SK-N-SH (cell line): ENCODE data around the gene RECK. TPM values are rescaled to one million over a fixed set of nuclear protein-coding genes. Genes with fewer than 3 reads are reported as not detected.
A peak's percentile ranks its signal among the peaks of the same experiment; 100 is the strongest.

Source experiments
- CTCF ChIA-PET: fragments of 300-600, 350-600 bp; formaldehyde crosslinking; extraction: SDS; loops from one replicate; lab custom pipeline; 2021; lab: Yijun Ruan, JAX
- POLR2A ChIA-PET: fragments of 350-600 bp; sonication (Branson Sonifier 250); formaldehyde crosslinking; extraction: SDS; loops from one replicate; lab custom pipeline; 2020; ENCODE audit warnings: antibody characterized with exemption, inconsistent platforms; lab: Yijun Ruan, JAX
- DNase-seq: peaks from one replicate; pipeline ENCODE4 v3.0.0; 2012
- H2AFZ ChIP-seq: fragments of 200-600 bp; sonication (generic); 2 replicates; pipeline ENCODE4 v1.8.1; 2016; ENCODE audit warnings: antibody characterized with exemption, mild to moderate bottlenecking, low read depth
- H3F3A ChIP-seq: fragments of 200-600 bp; sonication (generic); replicated peaks from 2 replicates; pipeline ENCODE3; 2016; ENCODE audit warnings: antibody characterized with exemption, mild to moderate bottlenecking; ENCODE audit not compliant: insufficient read depth
- H3K27ac ChIP-seq, 2 experiments: fragments of 200-500 bp in 1 of 2; fragments of 200-600 bp in 1 of 2; sonication (Bioruptor generic) in 1 of 2; sonication (generic), shearing (Covaris generic) in 1 of 2; 2 replicates each; pipeline versions ENCODE4 v1.5.1 to v1.6.1; 2014 to 2016; ENCODE audit warnings: low read depth in 2 of 2, inconsistent platforms in 1 of 2, low read length in 1 of 2, mild to moderate bottlenecking in 1 of 2, mixed read lengths in 1 of 2
- H3K27me3 ChIP-seq: fragments of 200-600 bp; sonication (generic), shearing (Covaris generic); 2 replicates; pipeline ENCODE4 v1.6.1; 2016; ENCODE audit warnings: mixed run types; ENCODE audit not compliant: insufficient read depth
- H3K36me3 ChIP-seq, 2 experiments: fragments of 200-500 bp in 1 of 2; fragments of 200-600 bp in 1 of 2; sonication (Bioruptor generic) in 1 of 2; sonication (generic) in 1 of 2; replicated peaks in 1 of 2; 2 replicates each; pipeline versions ENCODE3 to v1.5.1; 2014 to 2016; ENCODE audit warnings: low read length in 1 of 2, mild to moderate bottlenecking in 1 of 2; ENCODE audit not compliant: insufficient read depth in 2 of 2, control insufficient read depth in 1 of 2
- H3K4me1 ChIP-seq, 2 experiments: fragments of 200-500 bp in 1 of 2; fragments of 200-600 bp in 1 of 2; sonication (Bioruptor generic) in 1 of 2; sonication (generic), shearing (Covaris generic) in 1 of 2; 2 replicates each; pipeline versions ENCODE4 v1.5.1 to v1.6.1; 2014 to 2016; ENCODE audit warnings: low read depth in 1 of 2, low read length in 1 of 2, mixed run types in 1 of 2; ENCODE audit not compliant: insufficient read depth in 2 of 2, control insufficient read depth in 1 of 2
- H3K4me2 ChIP-seq: fragments of 200-600 bp; sonication (generic), shearing (Covaris generic); 2 replicates; pipeline ENCODE4 v1.6.1; 2017; ENCODE audit warnings: mixed run types
- H3K4me3 ChIP-seq, 2 experiments: fragments of 200-500 bp in 1 of 2; fragments of 200-600 bp in 1 of 2; sonication (Bioruptor generic) in 1 of 2; sonication (generic), shearing (Covaris generic) in 1 of 2; 2 replicates each; pipeline versions ENCODE4 v1.5.1 to v1.8.1; 2014 to 2016; ENCODE audit warnings: low read depth in 2 of 2, inconsistent platforms in 1 of 2, low read length in 1 of 2, mild to moderate bottlenecking in 1 of 2, mixed read lengths in 1 of 2, moderate library complexity in 1 of 2
- H3K79me2 ChIP-seq: fragments of 200-600 bp; sonication (generic); 2 replicates; pipeline ENCODE4 v1.8.1; 2017; ENCODE audit warnings: mild to moderate bottlenecking; ENCODE audit not compliant: insufficient read depth
- H3K9ac ChIP-seq: fragments of 200-600 bp; sonication (generic); 2 replicates; pipeline ENCODE4 v1.6.1; 2017; ENCODE audit warnings: mixed run types
- H3K9me2 ChIP-seq: fragments of 200-600 bp; sonication (generic); 2 replicates; pipeline ENCODE4 v1.6.1; 2017; ENCODE audit warnings: mixed run types
- H3K9me3 ChIP-seq: fragments of 200-600 bp; sonication (generic); 2 replicates; pipeline ENCODE4 v1.6.1; 2017; ENCODE audit warnings: mixed run types, mild to moderate bottlenecking, moderate library complexity
- H4K20me1 ChIP-seq: fragments of 200-600 bp; sonication (generic); 2 replicates; pipeline ENCODE4 v1.6.1; 2017; ENCODE audit warnings: mild to moderate bottlenecking, mixed run types; ENCODE audit not compliant: insufficient read depth
- CHD2 ChIP-seq: fragments of 150-350 bp; IDR thresholded peaks from 2 replicates; pipeline ENCODE4 v1.6.1; 2018; ENCODE audit warnings: low read length; ENCODE audit not compliant: partially characterized antibody
- EZH2phosphoT487 ChIP-seq: fragments of 200-600 bp; sonication (generic); IDR thresholded peaks from 2 replicates; pipeline ENCODE4 v1.6.1; 2017; ENCODE audit warnings: low read depth, mixed run types, mild to moderate bottlenecking, antibody characterized with exemption, moderate library complexity, borderline replicate concordance
- FOXJ3 ChIP-seq: sonication (generic); formaldehyde crosslinking; IDR thresholded peaks from 2 replicates; pipeline ENCODE4 v1.5.1; 2020; ENCODE audit warnings: mild to moderate bottlenecking, missing genetic modification reagents
- FOXM1 ChIP-seq: IDR thresholded peaks from 2 replicates; pipeline ENCODE4 v1.4.0; 2012; ENCODE audit warnings: low read depth, mild to moderate bottlenecking
- GABPA ChIP-seq: IDR thresholded peaks from 2 replicates; pipeline ENCODE4 v1.4.0; 2012; ENCODE audit warnings: low read depth, mild to moderate bottlenecking
- GATA2 ChIP-seq: sonication (generic); formaldehyde crosslinking; IDR thresholded peaks from 2 replicates; pipeline ENCODE4 v1.5.0; 2020; ENCODE audit warnings: mild to moderate bottlenecking, missing genetic modification reagents
- JUND ChIP-seq: IDR thresholded peaks from 2 replicates; pipeline ENCODE4 v1.4.0; 2012
- POLR2AphosphoS5 ChIP-seq: IDR thresholded peaks from 2 replicates; pipeline ENCODE4 v1.6.1; 2012; ENCODE audit warnings: low read depth, low read length
- RAD21 ChIP-seq: IDR thresholded peaks from 2 replicates; pipeline ENCODE4 v1.6.1; 2012; ENCODE audit warnings: mild to moderate bottlenecking, low read length
- RCOR1 ChIP-seq: fragments of 150-350 bp; IDR thresholded peaks from 2 replicates; pipeline ENCODE4 v1.6.1; 2017; ENCODE audit warnings: antibody characterized with exemption, low read length
- RFX5 ChIP-seq: IDR thresholded peaks from 2 replicates; pipeline ENCODE4 v1.6.1; 2012; ENCODE audit warnings: mild to moderate bottlenecking, improper control_type of control experiment, low read length
- RXRA ChIP-seq: IDR thresholded peaks from 2 replicates; pipeline ENCODE4 v1.4.0; 2012; ENCODE audit warnings: low read depth, mild to moderate bottlenecking, borderline replicate concordance
- TAF1 ChIP-seq: IDR thresholded peaks from 2 replicates; pipeline ENCODE4 v1.6.1; 2012; ENCODE audit warnings: low read depth, mild to moderate bottlenecking, low read length, moderate library complexity, borderline replicate concordance
- USF2 ChIP-seq: fragments of 150-350 bp; IDR thresholded peaks from 2 replicates; pipeline ENCODE4 v1.6.1; 2017; ENCODE audit warnings: antibody characterized with exemption, low read length, low read depth, borderline replicate concordance
- WGBS: methylation state at CpG from one replicate; pipeline ENCODE4 v1.1.6; 2017; ENCODE audit warnings: low lambda C conversion rate; 5-methylcytosine and 5-hydroxymethylcytosine counted together
- polyA plus RNA-seq, 3 experiments: library from polyadenylated mRNA; depleted of rRNA; stranded (reverse); fragments of >200 nt; gene quantifications; 2 replicates each; pipeline ENCODE4 v1.2.3, GENCODE V29; 2012
- TF ChIP-seq, protein P1 (sequence below): IDR thresholded peaks from 2 replicates; pipeline ENCODE4 v1.4.0; 2012; ENCODE audit warnings: low read depth, borderline replicate concordance

The RECK gene
- polyA plus RNA-seq, 1 of the 3 experiments (the other 2 are of a cell fraction), result 22.8 TPM

DNA sequence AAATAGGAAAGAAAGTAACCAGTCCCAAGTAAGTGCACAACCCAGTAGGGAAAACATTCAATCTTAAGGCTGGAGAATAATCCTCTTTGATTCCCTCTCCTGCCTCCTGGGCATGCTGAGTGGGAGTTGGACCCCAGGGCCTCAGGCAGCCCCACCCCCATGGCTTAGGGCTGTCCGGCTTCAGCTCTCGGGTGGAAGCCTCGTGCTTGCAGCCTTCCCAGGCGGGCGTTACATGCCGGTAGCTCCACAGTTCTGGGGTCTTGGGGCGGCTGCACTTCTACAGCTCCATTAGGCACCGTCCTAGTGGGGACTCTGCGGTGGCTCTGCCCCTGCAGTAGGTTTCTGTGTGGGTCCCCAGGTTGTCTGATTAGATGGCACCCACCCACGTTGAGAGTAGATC is 109.9 kb downstream of the RECK start:
- CTCF ChIA-PET, result interaction anchor here (0.6 to 7.0 kb wide), 4 partner anchors 10 to 47 kb away, joined by 3 to 105 read pairs (median 6); partner anchors contain the start of gene GLIPR2
- Histone ChIP-seq H3K4me1 (peaks cover 15 to 34% of the 10 kb centered on the region in 2 experiments; a peak in 3 of 4 replicates), H4K20me1 (no peaks in the 10 kb centered on the region)

GRCh38 chr9:36147441-36148175 is 110.9 kb downstream of the RECK start:
- H3K9me2 ChIP-seq, result no peaks in the 10 kb centered on the region
- H3K36me3 ChIP-seq, result peaks cover 0 to 33% of the 10 kb centered on the region in 2 experiments
- H3K9me3 ChIP-seq, result no peaks in the 10 kb centered on the region
- no peak overlapping the region for H3K4me3 ChIP-seq
- peaks cover 15 to 41% of the 10 kb centered on the region in 2 experiments; a peak in 3 of 4 replicates for H3K4me1 ChIP-seq
- WGBS, result 96% methylated on average over 13 of the region's 14 CpGs
- CTCF ChIA-PET, result interaction anchor here (1.1 to 7.0 kb wide), 4 partner anchors 11 to 45 kb away, joined by 3 to 105 read pairs (median 6); partner anchors contain the start of gene GLIPR2
- 0 out of 2 replicates have a peak overlapping the region, but pooled peaks have one; percentile 74 for H3K4me2 ChIP-seq
- H2AFZ ChIP-seq, result no peak overlapping the region
- no peaks in the 10 kb centered on the region for H4K20me1 ChIP-seq
- H3K9ac ChIP-seq, result no peak overlapping the region
- POLR2A ChIA-PET, result interaction anchor here (2.7 kb wide), 1 partner anchor 18 kb away, joined by 38 read pairs; no protein-coding TSS in a partner anchor
- H3K79me2 ChIP-seq, result peaks cover 2% of the 10 kb centered on the region; the same call in 1 of the 2 replicates
- H3K27ac ChIP-seq, result peak overlapping the region in 1 of 2 experiments; percentile 98; a peak in 3 of 4 replicates
- TF ChIP-seq EZH2phosphoT487, result no peak
- no peak for TF ChIP-seq GABPA
- TF ChIP-seq RXRA, result no peak
- no peak for TF ChIP-seq POLR2AphosphoS5
- no peak for TF ChIP-seq RFX5
- DNase-seq, result no peak
- H3K27me3 ChIP-seq, result no peaks in the 10 kb centered on the region
- H3F3A ChIP-seq, result peaks cover 40% of the 10 kb centered on the region

More for the DNA sequence above, 109.9 kb downstream of the RECK start:
- no peak for DNase-seq
- Histone ChIP-seq H3K27ac (no peak overlapping the region), H3K36me3 (peaks cover 0 to 29% of the 10 kb centered on the region in 2 experiments), H3K9me2 (no peaks in the 10 kb centered on the region), H3K4me2 (no peak overlapping the region), H3K27me3 (no peaks in the 10 kb centered on the region), H3K9ac (no peak overlapping the region), H3K4me3 (no peak overlapping the region), H3K9me3 (no peaks in the 10 kb centered on the region), H2AFZ (no peak overlapping the region), H3K79me2 (peaks cover 11% of the 10 kb centered on the region; the same call in 1 of the 2 replicates), H3F3A (peaks cover 39% of the 10 kb centered on the region)
- 94% methylated on average over 7 of the region's 10 CpGs for WGBS
- TF ChIP-seq RAD21, result no peak
- TF ChIP-seq, protein P1, sequence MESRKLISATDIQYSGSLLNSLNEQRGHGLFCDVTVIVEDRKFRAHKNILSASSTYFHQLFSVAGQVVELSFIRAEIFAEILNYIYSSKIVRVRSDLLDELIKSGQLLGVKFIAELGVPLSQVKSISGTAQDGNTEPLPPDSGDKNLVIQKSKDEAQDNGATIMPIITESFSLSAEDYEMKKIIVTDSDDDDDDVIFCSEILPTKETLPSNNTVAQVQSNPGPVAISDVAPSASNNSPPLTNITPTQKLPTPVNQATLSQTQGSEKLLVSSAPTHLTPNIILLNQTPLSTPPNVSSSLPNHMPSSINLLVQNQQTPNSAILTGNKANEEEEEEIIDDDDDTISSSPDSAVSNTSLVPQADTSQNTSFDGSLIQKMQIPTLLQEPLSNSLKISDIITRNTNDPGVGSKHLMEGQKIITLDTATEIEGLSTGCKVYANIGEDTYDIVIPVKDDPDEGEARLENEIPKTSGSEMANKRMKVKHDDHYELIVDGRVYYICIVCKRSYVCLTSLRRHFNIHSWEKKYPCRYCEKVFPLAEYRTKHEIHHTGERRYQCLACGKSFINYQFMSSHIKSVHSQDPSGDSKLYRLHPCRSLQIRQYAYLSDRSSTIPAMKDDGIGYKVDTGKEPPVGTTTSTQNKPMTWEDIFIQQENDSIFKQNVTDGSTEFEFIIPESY, result no peak
- no peak for TF ChIP-seq RCOR1
- no peak for TF ChIP-seq FOXJ3 (CRISPR knock-in tag)
- no peak for TF ChIP-seq FOXM1
- TF ChIP-seq EZH2phosphoT487, result no peak
- TF ChIP-seq GABPA, result no peak
- no peak for TF ChIP-seq TAF1
- no peak for TF ChIP-seq USF2
- no peak for TF ChIP-seq CHD2
- no peak for TF ChIP-seq POLR2AphosphoS5
- no peak for TF ChIP-seq JUND
- TF ChIP-seq GATA2, result no peak
- no peak for TF ChIP-seq RFX5
- POLR2A ChIA-PET, result no interaction called here
